Loucy (cell line): ENCODE results near the gene IFNGR1.

Experiments
- H2AFZ ChIP-seq: fragments of 200-600 bp; sonication (generic); 2 replicates; pipeline ENCODE4 v1.6.0; 2016; ENCODE audit warnings: antibody characterized with exemption, mild to moderate bottlenecking, low read length, moderate library complexity
- H3F3A ChIP-seq: fragments of 200-600 bp; 2 replicates; pipeline ENCODE4 v1.6.0; 2016; ENCODE audit warnings: antibody characterized with exemption, low read depth, mild to moderate bottlenecking
- H3K27me3 ChIP-seq: fragments of 200-600 bp; sonication (generic); 2 replicates; pipeline ENCODE4 v1.6.1; 2014; ENCODE audit warnings: low read length, mild to moderate bottlenecking; ENCODE audit not compliant: insufficient read depth, poor library complexity, severe bottlenecking
- H3K36me3 ChIP-seq: fragments of 200-600 bp; sonication (generic); 2 replicates; pipeline ENCODE4 v1.6.1; 2016; ENCODE audit warnings: low read length; ENCODE audit not compliant: insufficient read depth
- H3K4me1 ChIP-seq: fragments of 200-600 bp; sonication (generic); 2 replicates; pipeline ENCODE4 v1.5.1; 2014; ENCODE audit warnings: low read length, mild to moderate bottlenecking; ENCODE audit not compliant: insufficient read depth, poor library complexity, severe bottlenecking
- H3K4me2 ChIP-seq: fragments of 200-600 bp; sonication (generic); 2 replicates; pipeline ENCODE4 v1.6.0; 2014; ENCODE audit warnings: antibody characterized with exemption, low read length, low read depth, mild to moderate bottlenecking; ENCODE audit not compliant: poor library complexity, severe bottlenecking
- H3K4me3 ChIP-seq: fragments of 200-600 bp; sonication (generic); 2 replicates; pipeline ENCODE4 v1.5.1; 2014; ENCODE audit warnings: low read length, mild to moderate bottlenecking, mixed read lengths; ENCODE audit not compliant: poor library complexity, severe bottlenecking
- H3K79me2 ChIP-seq: fragments of 200-600 bp; sonication (generic); 2 replicates; pipeline ENCODE4 v1.6.1; 2014; ENCODE audit warnings: low read length; ENCODE audit not compliant: insufficient read depth
- H3K9ac ChIP-seq: fragments of 200-600 bp; sonication (generic); 2 replicates; pipeline ENCODE4 v1.6.0; 2014; ENCODE audit warnings: mild to moderate bottlenecking, low read depth, low read length, moderate library complexity; ENCODE audit not compliant: poor library complexity, severe bottlenecking
- H3K9me2 ChIP-seq: fragments of 200-600 bp; sonication (generic); replicated peaks from 2 replicates; pipeline ENCODE4 v1.6.1; 2016; ENCODE audit warnings: low read depth, low read length, mixed read lengths
- H3K9me3 ChIP-seq: fragments of 200-600 bp; sonication (generic); 2 replicates; pipeline ENCODE4 v1.6.1; 2014; ENCODE audit warnings: mild to moderate bottlenecking, antibody characterized with exemption, low read length, low read depth; ENCODE audit not compliant: insufficient read depth
- H4K20me1 ChIP-seq: fragments of 200-600 bp; sonication (generic); 2 replicates; pipeline ENCODE4 v1.6.0; 2014; ENCODE audit warnings: antibody characterized with exemption, low read length, mild to moderate bottlenecking; ENCODE audit not compliant: insufficient read depth, poor library complexity, severe bottlenecking
- EZH2phosphoT487 ChIP-seq: fragments of 200-600 bp; IDR thresholded peaks from 2 replicates; pipeline ENCODE4 v1.6.1; 2018; ENCODE audit warnings: antibody characterized with exemption, mild to moderate bottlenecking, moderate library complexity, borderline replicate concordance
- TF ChIP-seq, protein P1 (sequence below): fragments of 200-600 bp; sonication (generic); conservative IDR thresholded peaks from 2 replicates; pipeline ENCODE4 v1.5.1; 2014; ENCODE audit warnings: mild to moderate bottlenecking, antibody characterized with exemption, low read length

Gene IFNGR1

GRCh38 chr6:137261361-137261760 is 42.2 kb upstream of the IFNGR1 start:
- H2AFZ ChIP-seq = no peak overlapping the region
- H3K27me3 ChIP-seq = no peaks in the 10 kb centered on the region
- no peaks in the 10 kb centered on the region for H3K36me3 ChIP-seq
- no peaks in the 10 kb centered on the region for H3K9me2 ChIP-seq
- no peaks in the 10 kb centered on the region for H3F3A ChIP-seq
- no peak overlapping the region for H3K9ac ChIP-seq
- no peak for TF ChIP-seq EZH2phosphoT487
- TF ChIP-seq, protein P1, sequence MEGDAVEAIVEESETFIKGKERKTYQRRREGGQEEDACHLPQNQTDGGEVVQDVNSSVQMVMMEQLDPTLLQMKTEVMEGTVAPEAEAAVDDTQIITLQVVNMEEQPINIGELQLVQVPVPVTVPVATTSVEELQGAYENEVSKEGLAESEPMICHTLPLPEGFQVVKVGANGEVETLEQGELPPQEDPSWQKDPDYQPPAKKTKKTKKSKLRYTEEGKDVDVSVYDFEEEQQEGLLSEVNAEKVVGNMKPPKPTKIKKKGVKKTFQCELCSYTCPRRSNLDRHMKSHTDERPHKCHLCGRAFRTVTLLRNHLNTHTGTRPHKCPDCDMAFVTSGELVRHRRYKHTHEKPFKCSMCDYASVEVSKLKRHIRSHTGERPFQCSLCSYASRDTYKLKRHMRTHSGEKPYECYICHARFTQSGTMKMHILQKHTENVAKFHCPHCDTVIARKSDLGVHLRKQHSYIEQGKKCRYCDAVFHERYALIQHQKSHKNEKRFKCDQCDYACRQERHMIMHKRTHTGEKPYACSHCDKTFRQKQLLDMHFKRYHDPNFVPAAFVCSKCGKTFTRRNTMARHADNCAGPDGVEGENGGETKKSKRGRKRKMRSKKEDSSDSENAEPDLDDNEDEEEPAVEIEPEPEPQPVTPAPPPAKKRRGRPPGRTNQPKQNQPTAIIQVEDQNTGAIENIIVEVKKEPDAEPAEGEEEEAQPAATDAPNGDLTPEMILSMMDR = no peak
- no peaks in the 10 kb centered on the region for H3K4me1 ChIP-seq
- no peaks in the 10 kb centered on the region for H3K9me3 ChIP-seq
- no peaks in the 10 kb centered on the region for H4K20me1 ChIP-seq
- no peaks in the 10 kb centered on the region for H3K79me2 ChIP-seq
- no peak overlapping the region for H3K4me2 ChIP-seq
- no peak overlapping the region for H3K4me3 ChIP-seq

DNA sequence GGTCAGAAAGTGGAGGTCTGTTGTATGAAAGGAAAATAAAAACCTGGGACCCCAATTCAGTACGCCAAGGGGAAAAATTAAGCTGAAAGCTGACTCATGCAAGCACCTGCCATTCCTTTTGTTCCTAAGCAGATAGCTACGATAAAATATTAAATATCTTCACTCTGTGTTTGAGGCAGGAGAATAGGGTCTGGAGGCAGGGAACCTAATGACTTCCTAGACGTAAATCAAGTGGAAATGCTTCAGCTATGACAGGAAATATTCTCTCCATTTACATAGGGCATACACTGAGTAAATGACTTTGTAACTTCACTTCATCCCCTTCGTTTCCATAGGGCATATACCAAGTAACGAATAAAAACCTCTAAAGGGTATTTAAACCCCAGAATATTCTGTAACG is 41.0 kb upstream of the IFNGR1 start:
- no peaks in the 10 kb centered on the region for H3K27me3 ChIP-seq
- no peaks in the 10 kb centered on the region for H3K9me2 ChIP-seq
- H4K20me1 ChIP-seq = no peaks in the 10 kb centered on the region
- no peaks in the 10 kb centered on the region for H3K79me2 ChIP-seq
- no peak overlapping the region for H3K4me2 ChIP-seq
- H3K9ac ChIP-seq = no peak overlapping the region
- H3K9me3 ChIP-seq = no peaks in the 10 kb centered on the region
- H3K4me1 ChIP-seq = no peaks in the 10 kb centered on the region
- TF ChIP-seq, protein P1 = no peak
- no peak for TF ChIP-seq EZH2phosphoT487
- H2AFZ ChIP-seq = no peak overlapping the region
- no peak overlapping the region for H3K4me3 ChIP-seq
- no peaks in the 10 kb centered on the region for H3F3A ChIP-seq
- H3K36me3 ChIP-seq = no peaks in the 10 kb centered on the region

- no peaks in the 10 kb centered on the region for H3K9me2 ChIP-seq
These were observed 40.2 kb upstream of the IFNGR1 start for GRCh38 chr6:137259349-137259748.

More at GRCh38 chr6:137259349-137259748, 40.2 kb upstream of the IFNGR1 start:
- Histone ChIP-seq H3K27me3 (no peaks in the 10 kb centered on the region), H3K4me3 (no peak overlapping the region), H3K9me3 (no peaks in the 10 kb centered on the region), H3K36me3 (no peaks in the 10 kb centered on the region), H3K4me1 (no peaks in the 10 kb centered on the region), H2AFZ (no peak overlapping the region), H4K20me1 (no peaks in the 10 kb centered on the region), H3K79me2 (no peaks in the 10 kb centered on the region), H3K4me2 (no peak overlapping the region), H3K9ac (no peak overlapping the region), H3F3A (no peaks in the 10 kb centered on the region)
- no peak for TF ChIP-seq EZH2phosphoT487
- TF ChIP-seq, protein P1 = no peak
